Upper lobe of right lung (tissue), 1 donor: Measurements from ENCODE around the gene OSBPL10. TPM values are rescaled to one million over a fixed set of nuclear protein-coding genes. Genes with fewer than 3 reads are reported as not detected.

ENCODE experiments used
- ATAC-seq: fragments of 200-7000 bp; cut with Tn5 transposase; one replicate; pipeline ENCODE4 v1.9.1; 2020; ENCODE audit warnings: mild to moderate bottlenecking, moderate library complexity
- DNase-seq: peaks from one replicate; pipeline ENCODE4 v3.0.0-alpha.2; 2020
- H3K27ac ChIP-seq: fragments of 200-600 bp; one replicate; pipeline ENCODE4 v1.8.0; 2022
- H3K27me3 ChIP-seq: fragments of 200-600 bp; one replicate; pipeline ENCODE4 v1.8.0; 2022; ENCODE audit warnings: mild to moderate bottlenecking
- H3K36me3 ChIP-seq: fragments of 200-600 bp; one replicate; pipeline ENCODE4 v1.8.0; 2022
- H3K4me1 ChIP-seq: fragments of 200-600 bp; one replicate; pipeline ENCODE4 v1.8.0; 2022
- H3K4me3 ChIP-seq: fragments of 200-600 bp; one replicate; pipeline ENCODE4 v1.8.0; 2022; ENCODE audit warnings: mild to moderate bottlenecking
- H3K9me3 ChIP-seq: fragments of 200-600 bp; one replicate; pipeline ENCODE4 v1.8.0; 2022
- intact Hi-C: fragments of 100-400 bp; cut with DNase I; formaldehyde crosslinking; loops from one replicate; pipeline ENCODE4 v1.11.0; 2022
- total RNA-seq: library from RNA; stranded (reverse); fragmentation: NEBNext Ultra II Directional; extraction: Animal tissue kit (Norgen Biotek cat#: 25700); gene quantifications from one replicate; pipeline ENCODE4 v1.2.1, GENCODE V29; 2021
- TF ChIP-seq, protein P1 (sequence below): fragments of 200-600 bp; IDR thresholded peaks from one replicate; pipeline ENCODE4 v1.8.0; 2022; ENCODE audit warnings: antibody characterized with exemption
- donor health status: DM: no; HTN: yes; CAD: no; lungs with severe emphysema.

OSBPL10 gene
- total RNA-seq, 1 donor from 2014 or later = 30.8 TPM

DNA sequence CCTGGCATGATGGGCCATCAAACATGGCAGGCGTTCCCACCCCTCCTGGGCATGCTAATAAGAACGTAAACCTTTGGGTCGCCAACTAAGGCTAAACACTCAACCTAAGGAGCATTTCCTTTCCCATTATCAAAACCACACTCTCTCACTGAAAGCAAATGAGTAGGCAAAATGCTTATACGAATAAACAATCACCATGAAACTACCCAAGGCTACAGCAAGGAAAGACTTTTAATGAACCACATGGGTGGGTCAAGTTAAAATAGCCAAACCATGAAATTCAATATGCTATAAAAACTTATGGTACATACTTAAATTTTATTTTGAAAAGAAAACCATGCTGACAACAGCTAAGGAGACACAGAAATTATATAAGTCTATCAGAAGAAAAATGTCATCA lies 180.6 kb downstream of the OSBPL10 start:
- no peak for ATAC-seq
- Histone ChIP-seq H3K4me1 (no peaks in the 10 kb centered on the region), H3K36me3 (no peaks in the 10 kb centered on the region), H3K27me3 (no peaks in the 10 kb centered on the region), H3K4me3 (no peak overlapping the region), H3K27ac (no peak overlapping the region), H3K9me3 (no peaks in the 10 kb centered on the region)
- no peak for DNase-seq
- intact Hi-C loops = no loop called here
- TF ChIP-seq, protein P1, sequence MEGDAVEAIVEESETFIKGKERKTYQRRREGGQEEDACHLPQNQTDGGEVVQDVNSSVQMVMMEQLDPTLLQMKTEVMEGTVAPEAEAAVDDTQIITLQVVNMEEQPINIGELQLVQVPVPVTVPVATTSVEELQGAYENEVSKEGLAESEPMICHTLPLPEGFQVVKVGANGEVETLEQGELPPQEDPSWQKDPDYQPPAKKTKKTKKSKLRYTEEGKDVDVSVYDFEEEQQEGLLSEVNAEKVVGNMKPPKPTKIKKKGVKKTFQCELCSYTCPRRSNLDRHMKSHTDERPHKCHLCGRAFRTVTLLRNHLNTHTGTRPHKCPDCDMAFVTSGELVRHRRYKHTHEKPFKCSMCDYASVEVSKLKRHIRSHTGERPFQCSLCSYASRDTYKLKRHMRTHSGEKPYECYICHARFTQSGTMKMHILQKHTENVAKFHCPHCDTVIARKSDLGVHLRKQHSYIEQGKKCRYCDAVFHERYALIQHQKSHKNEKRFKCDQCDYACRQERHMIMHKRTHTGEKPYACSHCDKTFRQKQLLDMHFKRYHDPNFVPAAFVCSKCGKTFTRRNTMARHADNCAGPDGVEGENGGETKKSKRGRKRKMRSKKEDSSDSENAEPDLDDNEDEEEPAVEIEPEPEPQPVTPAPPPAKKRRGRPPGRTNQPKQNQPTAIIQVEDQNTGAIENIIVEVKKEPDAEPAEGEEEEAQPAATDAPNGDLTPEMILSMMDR = no peak

DNA sequence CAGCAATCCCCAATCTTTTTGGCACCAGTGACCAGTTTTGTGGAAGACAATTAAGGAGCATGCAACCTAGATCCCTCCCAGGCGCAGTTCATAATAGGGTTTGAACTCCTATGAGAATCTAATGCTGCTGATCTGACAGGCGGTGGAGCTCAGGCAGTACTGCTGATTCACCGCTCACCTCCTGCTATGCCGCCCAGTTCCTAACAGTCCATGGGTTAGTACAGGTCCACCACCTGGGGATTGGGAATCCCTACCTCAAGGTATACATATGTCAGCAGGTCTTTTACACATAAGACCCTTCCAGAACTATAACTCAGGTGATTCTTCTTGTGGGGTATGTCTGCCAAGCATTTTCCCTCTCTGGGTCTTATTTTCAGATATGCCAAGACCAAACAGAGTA lies 182.2 kb downstream of the OSBPL10 start:
- no peaks in the 10 kb centered on the region for H3K27me3 ChIP-seq
- H3K4me3 ChIP-seq = no peak overlapping the region
- TF ChIP-seq, protein P1 = no peak
- H3K36me3 ChIP-seq = no peaks in the 10 kb centered on the region
- no peaks in the 10 kb centered on the region for H3K4me1 ChIP-seq
- no peak overlapping the region for H3K27ac ChIP-seq
- no peaks in the 10 kb centered on the region for H3K9me3 ChIP-seq
- no peak for DNase-seq
- intact Hi-C loops = no loop called here
- no peak for ATAC-seq

DNA sequence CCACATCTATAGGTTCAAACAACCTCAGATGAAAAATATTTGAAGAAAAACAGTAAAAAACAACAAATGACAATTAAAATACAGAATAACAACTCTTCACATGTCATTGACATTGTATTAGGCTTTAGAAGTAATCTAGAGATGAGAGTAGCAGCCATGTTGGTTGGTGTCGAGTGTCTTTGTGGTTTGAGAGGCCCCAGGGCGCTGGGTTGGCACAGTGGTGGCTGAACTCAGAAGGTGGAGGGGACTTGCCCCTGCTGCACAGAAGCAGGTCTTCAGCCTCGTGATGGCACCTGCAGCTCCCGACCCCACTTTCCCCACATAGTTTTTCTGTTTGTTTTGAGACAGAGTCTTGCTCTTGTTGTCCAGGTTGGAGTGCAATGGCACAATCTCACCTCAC lies 187.2 kb downstream of the OSBPL10 start:
- TF ChIP-seq, protein P1 = no peak
- H3K4me3 ChIP-seq = no peak overlapping the region
- H3K27me3 ChIP-seq = no peaks in the 10 kb centered on the region
- intact Hi-C loops = no loop called here
- no peaks in the 10 kb centered on the region for H3K9me3 ChIP-seq
- no peaks in the 10 kb centered on the region for H3K36me3 ChIP-seq
- DNase-seq (no peak), ATAC-seq (no peak)
- no peaks in the 10 kb centered on the region for H3K4me1 ChIP-seq
- no peak overlapping the region for H3K27ac ChIP-seq

DNA sequence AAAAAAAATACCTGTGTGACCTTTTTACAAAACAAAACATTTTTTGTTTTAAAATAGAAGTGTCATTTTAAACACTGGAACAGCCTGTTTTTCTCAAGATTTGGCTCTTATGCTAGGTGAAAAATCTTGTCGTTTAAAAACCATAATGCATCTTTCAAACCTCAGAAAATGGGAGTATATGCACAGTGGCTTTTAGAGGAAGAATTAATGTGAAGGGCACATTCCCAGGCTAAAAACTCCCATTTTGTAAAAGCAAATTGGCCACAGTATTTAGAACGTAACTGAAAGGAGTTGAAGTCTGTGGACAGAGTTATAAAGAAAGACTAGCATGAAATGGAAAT lies 190.0 kb downstream of the OSBPL10 start:
- no peak for DNase-seq
- no peak for ATAC-seq
- Histone ChIP-seq H3K4me3 (no peak overlapping the region), H3K4me1 (no peaks in the 10 kb centered on the region), H3K36me3 (no peaks in the 10 kb centered on the region), H3K27ac (no peak overlapping the region), H3K27me3 (no peaks in the 10 kb centered on the region), H3K9me3 (no peaks in the 10 kb centered on the region)
- TF ChIP-seq, protein P1 = no peak
- intact Hi-C loops = no loop called here

DNA sequence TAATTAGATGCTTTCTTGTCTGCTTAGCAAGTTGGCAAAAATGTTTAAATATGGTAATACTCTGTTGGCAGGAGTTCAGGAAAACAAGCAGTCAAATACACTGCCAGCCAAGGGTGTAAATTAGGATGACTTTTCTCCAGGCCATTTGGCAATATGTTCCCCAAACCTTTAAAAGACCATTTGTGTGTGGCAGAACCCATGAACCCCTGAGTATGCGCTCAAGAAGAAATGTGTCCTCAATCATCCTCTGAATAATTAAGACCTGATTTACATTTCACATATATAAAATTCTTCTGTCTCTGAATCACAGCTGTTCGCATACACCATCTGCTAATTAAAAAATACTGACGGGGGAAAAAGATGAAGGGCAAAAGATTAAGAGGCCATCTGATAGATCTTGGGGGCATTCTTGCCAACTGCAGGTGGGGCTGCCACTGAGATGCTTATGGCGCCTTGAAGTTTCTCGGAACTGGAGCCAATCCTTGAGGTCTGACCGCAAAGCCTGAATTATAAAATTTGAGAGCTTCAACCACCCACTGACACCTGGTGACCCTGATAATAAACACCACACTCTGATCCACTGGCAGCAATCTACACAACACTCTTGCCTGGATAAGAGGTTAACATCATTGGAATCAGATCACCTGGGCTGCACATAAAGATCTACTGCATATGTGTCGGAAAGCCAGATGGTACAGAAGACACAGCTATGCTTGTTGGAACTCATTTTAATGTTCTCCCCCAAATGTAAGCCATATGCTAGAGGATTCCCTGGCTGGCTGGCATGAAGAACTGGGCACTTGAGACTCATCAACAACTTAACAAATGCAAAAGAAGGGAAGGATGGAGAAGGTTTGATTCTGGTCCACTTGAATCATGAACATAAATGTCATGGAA lies 190.6 kb downstream of the OSBPL10 start:
- intact Hi-C loops = no loop called here
- Histone ChIP-seq H3K4me3 (no peak overlapping the region), H3K27me3 (no peaks in the 10 kb centered on the region), H3K4me1 (no peaks in the 10 kb centered on the region), H3K9me3 (no peaks in the 10 kb centered on the region), H3K27ac (no peak overlapping the region), H3K36me3 (no peaks in the 10 kb centered on the region)
- DNase-seq (no peak), ATAC-seq (no peak)
- TF ChIP-seq, protein P1 = no peak
